GM19395 (cell line): ENCODE data around the gene NTN4.
"Not testable (repeated sequence)": the region's sequence is repeated elsewhere in the genome, so short reads cannot be mapped to it uniquely, and the experiment has no call there.

Experiments
- ATAC-seq: cut with Tn5 transposase; IDR thresholded peaks from one replicate; pipeline ENCODE4 v1.9.1; 2021; ENCODE audit warnings: mild to moderate bottlenecking, moderate library complexity; ENCODE audit not compliant: unreplicated experiment

NTN4 gene

DNA sequence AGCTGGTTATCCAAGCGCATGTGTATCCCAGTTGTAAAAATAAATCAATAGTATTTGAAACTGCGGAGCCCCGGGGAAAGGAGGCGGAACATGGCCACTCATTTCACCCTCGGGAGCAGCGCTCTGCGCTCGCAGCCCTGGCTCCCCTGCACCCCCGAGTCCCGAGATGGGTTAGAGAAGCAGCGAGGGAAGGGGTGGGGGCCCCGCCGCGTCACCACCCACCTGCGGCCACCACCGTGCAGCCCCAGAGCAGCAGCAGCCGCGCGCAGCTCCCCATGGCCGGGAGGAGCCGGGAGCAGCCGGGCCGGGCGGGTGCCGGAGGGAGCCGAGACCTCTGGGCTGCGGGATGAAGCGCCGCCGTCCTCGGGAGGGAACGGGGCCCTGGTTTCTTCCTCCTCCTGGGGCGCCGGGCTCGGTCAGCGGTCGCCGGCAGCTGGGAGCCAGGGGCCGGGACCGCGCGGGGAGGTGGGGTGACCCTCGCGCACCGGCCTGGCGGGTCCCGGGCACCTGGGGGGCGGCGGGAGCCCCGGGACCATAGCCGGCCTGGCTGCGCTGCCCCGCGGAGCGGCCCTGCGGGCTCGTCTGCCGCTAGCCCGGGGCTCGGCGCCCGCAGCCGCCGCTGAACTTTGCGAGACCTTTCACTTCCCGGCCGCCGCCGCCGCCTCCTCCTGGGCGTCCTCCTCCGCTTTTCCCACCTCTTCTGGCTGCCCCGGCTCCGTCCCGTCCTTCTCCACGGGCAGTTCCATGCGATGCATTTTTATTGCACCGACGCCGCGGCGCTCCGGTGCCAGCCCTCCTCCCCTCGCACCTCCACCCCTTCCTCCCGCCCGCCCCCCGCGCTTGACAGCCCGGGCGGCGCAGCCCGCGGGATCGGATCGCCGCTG lies at the start of gene NTN4:
NTN4 (minus strand) TSS at position 732 of the 884 bp plus-strand sequence; CDS start at position 277, 455 bp downstream.
- peak; percentile 74 for ATAC-seq

DNA sequence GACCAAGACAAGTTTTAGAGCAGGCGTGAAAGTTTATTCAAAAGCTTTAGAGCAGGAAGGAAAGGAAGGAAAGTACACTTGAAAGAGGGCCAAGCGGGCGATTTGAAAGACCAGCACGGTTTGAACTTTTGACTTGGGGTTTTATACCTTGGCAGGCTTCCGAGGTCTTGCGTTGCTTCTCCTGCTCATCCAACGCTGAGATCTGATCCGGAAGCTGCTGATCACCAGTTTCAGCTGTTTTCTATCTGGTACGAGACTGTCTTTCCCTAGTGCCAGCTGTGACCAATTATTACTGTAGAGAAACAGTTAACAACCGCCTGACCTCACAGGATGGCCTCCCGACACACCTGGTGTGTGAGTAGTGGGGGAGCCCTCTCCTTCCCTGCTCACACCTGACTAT lies 47.6 kb upstream of the NTN4 start:
- no peak for ATAC-seq

DNA sequence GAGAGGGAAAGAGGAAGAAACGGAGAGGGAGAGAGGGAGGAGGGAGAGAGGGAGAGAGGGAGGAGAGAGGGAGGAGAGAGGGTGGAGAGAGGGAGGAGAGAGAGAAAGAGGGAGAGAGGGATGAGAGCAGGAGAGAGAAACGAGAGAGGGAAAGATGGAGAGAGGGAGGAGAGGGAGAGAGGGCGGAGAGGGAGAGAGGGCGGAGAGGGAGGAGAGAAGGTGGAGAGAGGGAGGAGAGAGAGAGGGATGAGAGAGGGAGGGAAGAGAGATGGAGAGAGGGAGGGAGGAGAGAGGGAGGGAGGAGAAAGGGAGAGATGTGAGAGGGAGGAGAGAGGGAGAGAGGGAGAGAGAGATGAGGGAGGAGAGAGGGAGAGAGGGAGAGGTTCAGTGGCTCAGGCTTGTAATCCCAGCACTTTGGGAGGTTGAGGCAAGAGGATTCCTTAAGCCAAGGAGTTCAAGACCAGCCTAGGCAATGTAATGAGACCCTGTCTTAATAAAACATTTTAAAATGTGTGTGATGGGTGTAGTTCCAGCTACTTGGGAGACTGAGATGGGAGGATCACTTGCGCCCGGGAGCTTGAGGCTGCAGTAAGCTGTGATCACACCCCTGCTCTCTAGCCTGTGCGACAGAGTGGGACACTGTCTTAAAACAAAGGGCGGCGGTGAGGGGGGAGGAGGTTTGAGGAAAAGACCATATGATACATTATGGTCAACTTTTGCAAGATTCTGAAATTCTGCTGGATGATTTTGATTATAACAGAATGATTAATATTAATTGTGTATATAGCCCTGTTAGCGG lies 46.9 kb upstream of the NTN4 start:
- no peak for ATAC-seq

DNA sequence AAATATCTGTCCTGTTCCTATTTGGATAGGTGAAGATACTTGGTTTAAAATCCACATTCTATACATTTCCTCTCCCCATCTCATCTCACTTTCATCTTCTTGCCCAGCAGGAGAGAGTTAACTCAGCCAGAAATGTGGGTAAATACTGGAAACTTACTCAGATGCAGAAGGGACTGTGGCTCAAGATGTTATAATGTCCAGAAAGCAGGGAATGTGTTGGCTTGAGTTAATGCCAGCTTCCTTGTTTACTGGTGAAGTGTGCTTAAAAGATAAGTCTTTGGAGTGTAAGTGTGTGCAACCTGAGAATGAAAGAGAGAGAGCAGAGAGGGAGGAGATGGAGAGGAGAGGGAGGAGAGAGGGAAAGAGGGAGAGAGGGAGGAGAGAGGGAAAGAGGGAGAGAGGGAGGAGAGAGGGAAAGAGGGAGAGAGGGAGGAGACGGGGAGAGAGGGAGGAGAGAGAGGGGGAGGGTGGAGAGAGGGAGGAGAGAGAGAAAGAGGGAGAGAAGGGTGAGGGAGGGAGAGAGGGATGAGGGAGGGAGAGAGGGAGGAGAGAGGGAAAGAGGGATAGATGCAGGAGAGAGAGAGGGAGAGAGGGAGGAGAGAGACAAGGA lies 46.2 kb upstream of the NTN4 start:
- no peak for ATAC-seq

DNA sequence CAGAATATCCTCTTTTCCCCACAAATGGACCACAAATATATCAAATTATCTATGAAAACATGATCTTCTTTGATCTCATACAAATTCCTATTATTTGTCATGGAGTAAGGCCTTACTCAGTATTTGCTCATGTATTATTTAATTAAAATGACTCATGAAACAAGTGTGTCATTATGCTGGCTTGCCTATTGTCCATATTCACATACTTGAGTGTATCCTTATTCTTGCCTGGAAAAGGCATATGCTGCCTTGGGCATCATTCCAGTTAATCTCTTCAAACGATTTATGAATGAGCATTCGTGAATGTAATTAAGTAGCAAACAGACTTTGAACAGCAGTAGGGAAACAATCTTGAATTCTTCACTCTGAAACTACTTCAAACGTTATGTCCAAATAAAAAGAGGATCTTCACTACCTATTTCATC lies 45.6 kb upstream of the NTN4 start:
- no peak for ATAC-seq

DNA sequence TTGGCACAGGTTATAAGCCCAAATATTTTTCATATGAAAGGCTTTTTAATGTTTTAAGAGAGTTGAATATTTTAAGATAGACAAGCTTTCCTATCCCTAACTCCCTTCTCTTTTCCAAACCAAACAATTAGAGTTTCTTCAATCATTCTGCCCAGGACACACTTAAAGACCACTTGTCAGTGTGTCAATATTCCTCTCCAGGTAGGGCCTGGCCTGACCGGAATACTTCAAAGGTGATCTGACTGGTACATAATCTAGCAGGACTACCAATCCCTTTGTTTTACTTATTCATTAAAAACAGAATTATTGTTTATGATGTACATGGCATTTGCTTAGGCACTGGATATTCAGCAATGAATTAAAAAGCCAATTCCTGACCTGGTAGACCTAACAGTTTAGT lies 44.0 kb upstream of the NTN4 start:
- ATAC-seq = no peak

DNA sequence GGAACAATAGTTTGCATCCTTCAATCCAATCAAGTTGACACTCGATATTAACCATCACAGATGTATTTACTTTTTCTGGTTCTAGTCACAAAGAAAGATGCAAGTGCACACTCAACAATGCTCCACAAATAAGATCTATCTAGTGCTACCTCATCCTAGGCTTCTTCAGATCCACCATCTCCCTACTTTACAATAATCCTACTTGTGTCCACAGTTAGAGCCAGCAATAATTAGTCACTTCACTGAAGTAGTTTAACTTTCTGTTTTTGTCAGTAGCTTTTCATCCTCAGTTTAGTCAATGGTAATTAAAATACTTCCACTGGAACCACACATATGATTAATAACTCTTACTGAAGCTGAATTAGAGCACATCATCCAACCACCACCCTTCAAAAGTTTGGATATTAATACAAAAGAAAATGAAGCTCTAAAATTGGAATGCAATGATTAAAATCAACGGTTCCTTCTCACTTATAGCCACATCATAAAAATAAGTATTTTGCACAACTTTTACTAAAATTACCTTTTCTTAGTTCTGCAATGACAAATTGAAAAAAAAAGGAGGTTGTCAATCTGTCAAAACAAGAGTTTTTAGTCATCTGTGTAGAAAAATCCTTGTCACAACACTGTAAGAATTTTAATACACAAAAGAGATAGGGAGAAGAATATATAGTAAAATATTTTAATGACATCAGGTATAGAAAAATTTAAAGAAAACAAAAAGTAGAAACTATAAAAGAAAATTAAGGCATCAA lies 39.9 kb upstream of the NTN4 start:
- no peak for ATAC-seq

DNA sequence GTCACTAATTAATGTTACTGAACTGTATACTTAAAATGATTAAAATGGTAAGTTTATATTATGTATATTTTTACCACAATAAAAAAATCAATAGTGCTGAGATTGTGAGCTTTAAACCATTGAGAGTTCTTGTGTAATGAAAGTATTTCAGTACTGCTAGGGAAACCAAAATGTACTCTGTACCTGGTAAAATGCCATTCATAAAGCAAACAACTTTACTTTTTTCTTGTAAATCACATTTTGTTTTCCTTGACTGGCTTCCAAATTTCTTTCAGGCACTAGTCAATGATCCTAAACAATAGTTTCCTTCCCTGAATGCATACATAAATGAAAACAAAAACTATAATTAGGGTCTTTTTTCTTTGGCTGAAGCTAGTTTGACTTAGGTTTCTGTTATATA lies 38.8 kb upstream of the NTN4 start:
- ATAC-seq = no peak

DNA sequence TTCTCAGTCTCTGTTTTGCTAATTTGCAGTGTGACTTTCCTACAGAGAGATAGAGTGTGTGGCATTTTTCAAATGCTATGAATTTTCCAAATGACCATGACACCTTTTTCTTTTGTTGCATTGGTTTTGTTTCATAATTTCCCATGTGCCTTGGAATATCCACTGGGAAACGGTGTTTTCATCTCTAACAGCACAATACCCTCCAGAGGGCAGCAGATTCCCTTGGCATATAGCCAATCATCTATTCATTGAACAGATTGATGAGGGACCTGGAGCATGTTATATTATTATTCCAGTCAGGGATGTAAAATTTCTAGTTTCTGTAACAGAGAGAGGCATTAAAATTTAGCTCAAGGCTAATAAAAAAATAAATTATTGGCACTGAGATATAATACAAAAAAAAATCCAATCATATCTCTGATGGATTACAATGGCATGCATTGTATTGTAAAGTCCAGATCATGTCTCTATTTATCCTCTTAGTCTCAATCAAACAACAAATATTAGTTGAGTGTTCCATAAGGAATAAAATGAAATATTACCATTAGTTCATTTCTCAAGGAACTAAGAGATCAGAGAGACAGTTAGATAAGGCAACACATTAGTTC lies 29.6 kb upstream of the NTN4 start:
- ATAC-seq = no peak

DNA sequence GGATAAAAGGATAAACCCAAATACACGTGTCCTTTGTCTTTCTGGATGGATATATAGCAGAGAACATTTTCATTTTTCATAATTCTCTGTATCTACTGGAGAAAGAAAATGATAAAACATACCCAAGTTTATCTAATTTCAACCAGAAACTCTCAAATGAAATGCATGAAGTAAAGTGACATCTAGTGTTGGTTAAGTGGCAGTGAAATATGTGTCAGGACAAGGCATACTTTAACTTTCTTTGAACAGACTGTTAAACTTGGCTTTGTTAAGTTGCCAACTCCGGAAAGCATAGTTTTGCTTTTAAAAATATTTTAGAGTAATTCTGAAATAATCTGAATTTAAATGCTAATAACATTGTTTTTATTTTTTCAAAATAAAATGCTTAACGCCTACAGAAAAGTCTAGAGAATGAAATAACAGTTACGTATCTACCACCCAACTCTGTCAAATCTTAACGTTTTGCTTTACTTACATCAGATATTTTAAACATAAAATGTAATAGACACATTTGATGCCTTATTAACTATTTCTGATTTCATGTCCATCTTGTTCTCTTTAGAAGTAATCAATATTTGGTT lies 25.2 kb upstream of the NTN4 start:
- ATAC-seq = no peak

DNA sequence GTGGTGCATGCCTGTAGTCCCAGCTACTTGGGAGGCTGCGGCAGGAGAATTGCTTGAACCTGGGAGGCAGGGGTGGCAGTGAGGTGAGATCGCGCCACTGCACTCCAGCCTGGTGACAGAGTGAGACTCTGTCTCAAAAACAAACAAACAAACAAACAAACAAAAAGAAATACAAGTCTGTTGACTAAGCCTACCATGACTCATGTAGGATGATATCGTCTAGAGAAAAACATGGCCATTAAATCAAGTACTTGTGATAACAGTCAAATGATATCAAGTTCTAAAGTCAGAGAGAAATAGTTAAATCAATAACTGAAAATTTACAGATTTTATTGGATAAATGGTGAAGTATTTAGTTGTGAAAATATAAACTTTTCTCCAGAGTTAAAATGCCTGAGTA lies 21.6 kb upstream of the NTN4 start:
- ATAC-seq = not testable (repeated sequence)

DNA sequence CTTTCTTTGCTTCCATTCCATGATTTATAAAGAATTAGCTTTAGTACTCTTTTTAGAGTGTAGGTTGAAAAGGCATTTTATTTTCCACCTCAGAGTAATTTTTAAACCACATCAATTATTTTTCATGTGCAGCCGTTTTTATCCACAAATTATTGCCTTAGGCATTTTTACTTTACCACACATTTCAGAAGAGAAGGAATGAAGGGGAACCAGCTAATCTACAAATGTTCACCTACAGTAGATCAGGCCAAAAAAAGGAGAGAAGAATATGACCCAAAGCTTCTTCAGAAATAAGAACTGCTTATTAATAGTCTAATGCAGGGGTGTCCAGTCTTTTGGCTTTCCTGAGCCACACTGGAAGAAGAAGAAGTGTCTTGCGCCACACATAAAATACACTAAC lies 19.8 kb upstream of the NTN4 start:
- no peak for ATAC-seq

DNA sequence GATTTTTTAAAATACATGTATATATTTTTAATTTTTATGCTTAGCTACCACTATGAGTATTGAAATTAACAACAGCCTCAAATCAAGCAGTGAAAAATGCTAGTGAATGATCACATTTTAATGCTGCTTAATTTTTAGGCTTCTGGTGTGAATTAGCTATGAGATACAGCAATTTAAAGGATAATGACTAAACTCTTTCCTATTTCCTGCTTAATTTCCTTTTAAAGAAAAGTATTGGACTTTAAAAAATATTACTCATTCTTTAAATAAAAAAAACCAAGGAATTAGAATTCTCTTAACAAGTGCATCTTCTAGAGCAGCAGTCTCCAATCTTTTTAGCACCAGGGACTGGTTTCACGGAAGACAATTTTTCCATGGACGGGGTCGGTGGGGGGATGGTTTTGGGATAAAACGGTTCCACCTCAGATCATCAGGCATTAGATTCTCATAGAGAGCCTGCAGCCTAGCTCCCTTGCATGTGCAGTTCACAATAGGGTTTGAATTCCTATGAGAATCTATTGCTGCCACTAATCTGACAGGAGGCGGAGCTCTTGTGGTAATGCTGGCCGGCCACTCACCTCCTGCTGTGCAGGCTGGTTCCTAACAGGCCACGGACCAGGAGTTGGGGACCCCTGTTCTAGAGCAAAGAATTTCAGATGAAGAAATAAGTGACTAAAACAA lies 18.6 kb upstream of the NTN4 start:
- ATAC-seq = no peak

DNA sequence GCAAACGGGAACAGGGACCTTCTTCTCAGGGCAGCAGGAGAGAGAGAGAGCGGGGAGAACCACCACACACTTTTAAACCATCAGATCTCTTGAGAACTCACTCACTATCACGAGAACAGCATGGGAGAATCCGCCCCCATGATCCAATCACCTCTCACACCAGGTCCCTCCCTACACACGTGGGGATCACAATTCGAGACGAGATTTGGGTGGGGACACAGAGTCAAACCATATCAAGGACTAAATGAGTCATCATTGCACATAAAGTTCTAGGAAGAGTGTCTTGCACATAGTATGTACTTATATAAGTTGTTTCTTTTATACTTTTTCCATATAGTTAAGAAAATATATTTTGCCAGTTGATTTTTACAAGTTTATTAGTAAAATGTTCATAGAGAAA lies 17.6 kb upstream of the NTN4 start:
- no peak for ATAC-seq

DNA sequence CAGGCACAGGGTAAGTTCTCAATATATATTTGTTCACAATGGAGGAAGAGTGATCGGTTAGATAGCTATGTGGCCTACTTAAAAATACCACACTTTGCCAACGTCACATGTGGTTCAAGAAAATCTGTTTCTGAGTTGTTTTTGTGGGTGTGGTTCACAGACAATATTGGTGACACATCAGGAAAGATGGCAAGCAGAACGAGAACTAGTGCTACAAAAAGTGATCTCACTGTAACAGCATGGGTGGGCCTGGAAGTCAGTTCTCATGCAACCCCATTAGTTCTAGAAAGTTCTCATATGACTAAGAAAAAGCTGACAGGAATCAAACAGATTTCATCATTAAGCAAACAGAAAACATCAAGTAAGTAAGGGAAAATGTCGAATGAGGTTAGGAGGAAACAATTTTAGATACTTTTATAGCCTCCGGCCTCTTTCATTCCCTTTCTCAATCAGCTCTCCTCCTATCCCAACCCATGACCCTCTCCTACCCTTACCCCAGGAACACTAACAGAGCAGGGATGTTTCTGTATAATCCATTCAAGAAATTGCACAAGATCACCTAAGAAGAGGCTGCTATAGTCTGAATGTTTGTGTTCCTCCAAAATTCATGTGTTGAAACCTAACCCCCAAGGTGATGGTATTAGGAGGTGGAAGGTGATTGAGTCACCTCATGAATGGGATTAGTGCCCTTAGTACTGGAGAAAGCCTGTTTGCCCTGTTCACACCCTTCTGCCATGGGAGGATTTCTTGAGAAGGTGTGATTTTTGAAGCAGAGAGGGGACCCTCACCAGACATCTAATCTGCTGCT lies 15.5 kb upstream of the NTN4 start:
- no peak for ATAC-seq

DNA sequence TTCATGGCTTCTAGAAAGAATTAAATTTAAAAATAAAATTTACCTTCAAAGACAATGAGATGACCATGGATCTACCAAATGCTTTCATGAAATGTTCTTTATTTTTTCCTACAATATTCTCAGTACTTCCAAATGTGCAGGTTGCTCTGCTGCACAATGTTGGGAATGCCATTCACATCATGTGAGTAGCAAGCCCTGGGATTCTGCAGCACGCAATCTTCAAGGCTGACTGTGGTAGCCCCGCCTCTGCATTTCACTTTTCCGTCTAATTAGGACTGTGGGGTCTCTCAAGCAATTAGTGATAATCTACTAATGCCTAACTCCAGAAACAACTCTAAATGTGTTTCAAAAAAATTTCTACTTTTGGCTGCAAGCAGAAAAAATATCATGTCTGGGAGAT lies 13.7 kb upstream of the NTN4 start:
- ATAC-seq = no peak

DNA sequence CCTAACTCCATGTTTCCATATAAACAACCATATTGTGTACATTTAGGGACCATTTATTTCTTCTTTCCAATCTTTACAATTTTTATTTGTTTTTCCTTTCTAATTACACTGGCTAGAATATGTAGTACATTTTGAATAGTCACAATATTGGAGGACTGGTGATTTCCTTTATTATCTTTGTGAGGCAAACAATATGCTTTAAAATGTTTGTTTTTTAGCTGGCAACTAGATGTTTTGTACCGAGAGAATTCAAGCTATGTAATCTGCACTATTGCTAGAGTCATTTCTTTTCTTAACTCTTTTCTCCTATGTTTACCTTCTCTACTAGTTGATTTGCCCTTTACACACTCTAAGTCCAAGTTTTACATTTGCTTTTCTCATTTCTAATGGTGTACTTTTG lies 13.3 kb upstream of the NTN4 start:
- no peak for ATAC-seq

DNA sequence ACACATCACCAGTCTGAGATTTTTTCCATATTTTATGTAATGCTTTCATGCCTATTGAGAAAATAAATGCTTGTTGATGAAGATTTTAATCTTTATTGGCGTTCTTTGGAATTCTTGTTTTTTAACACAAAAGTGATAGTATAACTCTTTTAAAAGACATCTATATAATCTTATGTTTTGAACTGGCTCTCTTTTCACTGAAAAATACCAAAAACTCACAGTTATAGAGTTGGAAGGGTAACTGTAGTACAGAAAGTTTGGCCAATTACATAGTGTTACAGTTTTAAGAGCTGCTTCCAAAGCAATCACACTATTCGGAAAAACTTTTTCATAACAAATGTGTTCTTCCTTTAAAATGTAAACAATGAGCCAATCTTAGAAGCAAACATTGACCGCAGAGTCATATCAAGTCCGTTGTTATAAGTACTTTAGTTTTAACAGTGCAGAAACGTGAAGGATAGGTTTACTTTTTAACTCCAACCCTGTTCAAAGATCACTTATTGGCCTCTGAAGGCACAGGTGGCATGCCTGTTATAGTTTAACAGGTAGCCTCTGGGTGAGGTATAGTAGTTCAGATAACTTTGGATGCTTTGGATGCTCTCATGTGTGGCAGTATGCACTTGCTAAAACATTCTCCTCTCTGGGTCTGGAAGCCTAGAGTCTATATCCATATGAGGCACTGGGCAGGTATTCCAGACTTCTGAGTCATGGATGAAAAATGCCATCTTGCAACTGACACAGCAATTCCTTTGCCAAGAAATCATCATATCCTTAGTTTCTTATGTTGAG lies 12.1 kb upstream of the NTN4 start:
- ATAC-seq = no peak
